Right forelimb (tissue), 1 donor: Measurements from ENCODE around the gene TUBB4A.
"Not testable (repeated sequence)": the region's sequence is repeated elsewhere in the genome, so short reads cannot be mapped to it uniquely, and the experiment has no call there.

Source experiments
- DNase-seq: peaks from one replicate; pipeline ENCODE4 v3.0.0-alpha.2; 2018

TUBB4A gene

GRCh38 chr19:6522712-6523111 is 20.6 kb upstream of the TUBB4A start:
- no peak for DNase-seq

GRCh38 chr19:6521718-6522646 is 19.9 kb upstream of the TUBB4A start:
- no peak for DNase-seq

- DNase-seq: no peak
Measured at GRCh38 chr19:6519289-6519688, 17.2 kb upstream of the TUBB4A start.

- no peak for DNase-seq
Measured at GRCh38 chr19:6518145-6518911, 16.2 kb upstream of the TUBB4A start.

- DNase-seq: peak; percentile 91
Measured at GRCh38 chr19:6516659-6517291, 14.7 kb upstream of the TUBB4A start.

- DNase-seq: peak; percentile 89
Measured at GRCh38 chr19:6516018-6516658, 14.0 kb upstream of the TUBB4A start.

GRCh38 chr19:6514926-6515544 is 12.9 kb upstream of the TUBB4A start:
- DNase-seq: no peak

- no peak for DNase-seq
Measured at GRCh38 chr19:6514089-6514488, 12.0 kb upstream of the TUBB4A start.

GRCh38 chr19:6510618-6511017 is 8.5 kb upstream of the TUBB4A start:
- no peak for DNase-seq

GRCh38 chr19:6509118-6509971 is 7.2 kb upstream of the TUBB4A start:
- DNase-seq: no peak

- not testable (repeated sequence) for DNase-seq
Measured at GRCh38 chr19:6508028-6508771, 6.1 kb upstream of the TUBB4A start.

GRCh38 chr19:6503407-6504201 is 1.5 kb upstream of the TUBB4A start:
- DNase-seq: no peak

- DNase-seq: no peak
Measured at GRCh38 chr19:6500837-6501739, 1.0 kb downstream of the TUBB4A start.

GRCh38 chr19:6499052-6499790 is 2.9 kb downstream of the TUBB4A start:
- no peak for DNase-seq

GRCh38 chr19:6498294-6499036 is 3.6 kb downstream of the TUBB4A start:
- DNase-seq: no peak

GRCh38 chr19:6495947-6496346 is 6.2 kb downstream of the TUBB4A start:
- no peak for DNase-seq

- no peak for DNase-seq
Measured at GRCh38 chr19:6494438-6495036, 7.6 kb downstream of the TUBB4A start.
